GM13976 (cell line): ENCODE results near the gene ENTR1.
"Not testable (repeated sequence)": the region's sequence is repeated elsewhere in the genome, so short reads cannot be mapped to it uniquely, and the experiment has no call there.

ENCODE experiments used
- DNase-seq: peaks from one replicate; pipeline ENCODE4 v3.0.0; 2012; ENCODE audit warnings: low spot score
- CTCF ChIP-seq: IDR thresholded peaks from 2 replicates; pipeline ENCODE4 v1.5.1; 2012; ENCODE audit warnings: borderline replicate concordance, mild to moderate bottlenecking; ENCODE audit not compliant: insufficient read depth; ENCODE audit errors: extremely low read depth, missing control alignments, control extremely low read depth
- in situ Hi-C: fragments of 300-500 bp; cut with MboI; formaldehyde crosslinking; loops from one replicate; pipeline ENCODE4 v1.12.0; 2022; ENCODE audit warnings: low sequenced_read_pairs, mixed read lengths, inconsistent platforms; ENCODE audit not compliant: unreplicated experiment

ENTR1 gene

GRCh38 chr9:136412962-136413361 lies 2.5 kb upstream of the ENTR1 start:
- in situ Hi-C loops = no loop called here
- TF ChIP-seq CTCF = no peak
- no peak for DNase-seq

GRCh38 chr9:136411378-136411777 lies 964 bp upstream of the ENTR1 start:
- in situ Hi-C loops = no loop called here
- no peak for TF ChIP-seq CTCF
- no peak for DNase-seq

GRCh38 chr9:136409557-136410455 lies 608 bp downstream of the ENTR1 start:
- TF ChIP-seq CTCF = no peak
- DNase-seq = peak; percentile 69
- in situ Hi-C loops = no loop called here

GRCh38 chr9:136407911-136408310 lies 2.5 kb downstream of the ENTR1 start:
- in situ Hi-C loops = no loop called here
- DNase-seq = no peak
- TF ChIP-seq CTCF = no peak

- DNase-seq, in situ Hi-C loops: not testable (repeated sequence)
These were observed 3.4 kb downstream of the ENTR1 start for GRCh38 chr9:136407061-136407460.

GRCh38 chr9:136405904-136406303 lies 4.5 kb downstream of the ENTR1 start:
- in situ Hi-C loops, DNase-seq: not testable (repeated sequence)

GRCh38 chr9:136405481-136405880 lies 4.9 kb downstream of the ENTR1 start:
- in situ Hi-C loops = no loop called here
- no peak for DNase-seq
- no peak for TF ChIP-seq CTCF

- no peak for DNase-seq
- no peak for TF ChIP-seq CTCF
- in situ Hi-C loops = no loop called here
These were observed 5.6 kb downstream of the ENTR1 start for GRCh38 chr9:136404801-136405136.
